GM19438 (cell line): Measurements from ENCODE around the gene WDR5B.

Experiments used
- ATAC-seq: cut with Tn5 transposase; IDR thresholded peaks from one replicate; pipeline ENCODE4 v1.9.1; 2021; ENCODE audit warnings: low read depth; ENCODE audit not compliant: unreplicated experiment

WDR5B gene

GRCh38 chr3:122410111-122410510, 5.8 kb downstream of the WDR5B start:
- ATAC-seq: no peak

GRCh38 chr3:122409446-122409845, 6.4 kb downstream of the WDR5B start:
- no peak for ATAC-seq

- ATAC-seq: no peak
Observed at GRCh38 chr3:122407946-122408345, 7.9 kb downstream of the WDR5B start.

GRCh38 chr3:122406198-122406597, 9.7 kb downstream of the WDR5B start:
- ATAC-seq: no peak

- no peak for ATAC-seq
Observed at GRCh38 chr3:122405015-122405414, 10.8 kb downstream of the WDR5B start.

- no peak for ATAC-seq
Observed at GRCh38 chr3:122403489-122403888, 12.4 kb downstream of the WDR5B start.

- no peak for ATAC-seq
Observed at GRCh38 chr3:122398920-122399319, 16.9 kb downstream of the WDR5B start.

GRCh38 chr3:122397201-122397600, 18.7 kb downstream of the WDR5B start:
- no peak for ATAC-seq

- ATAC-seq: no peak
Observed at GRCh38 chr3:122396511-122396910, 19.4 kb downstream of the WDR5B start.

- ATAC-seq: no peak
Observed at GRCh38 chr3:122395582-122395981, 20.3 kb downstream of the WDR5B start.

- ATAC-seq: no peak
Observed at GRCh38 chr3:122394173-122394572, 21.7 kb downstream of the WDR5B start.

- no peak for ATAC-seq
Observed at GRCh38 chr3:122392868-122393844, 22.7 kb downstream of the WDR5B start.

GRCh38 chr3:122391681-122392446, 24.0 kb downstream of the WDR5B start:
- no peak for ATAC-seq

GRCh38 chr3:122390665-122391064, 25.2 kb downstream of the WDR5B start:
- no peak for ATAC-seq

- no peak for ATAC-seq
Observed at GRCh38 chr3:122389892-122390291, 26.0 kb downstream of the WDR5B start.

- no peak for ATAC-seq
Observed at GRCh38 chr3:122389197-122389596, 26.7 kb downstream of the WDR5B start.

- no peak for ATAC-seq
Observed at GRCh38 chr3:122387709-122388108, 28.2 kb downstream of the WDR5B start.

GRCh38 chr3:122383771-122384697, 31.8 kb downstream of the WDR5B start, which contains the start of gene FAM162A:
FAM162A (plus strand) TSS chr3:122384182; CDS start chr3:122384266, 84 bp downstream.
- peak; percentile 93 for ATAC-seq

GRCh38 chr3:122382888-122383666, 32.8 kb downstream of the WDR5B start, which contains the start of gene MIX23:
MIX23 (minus strand) TSS chr3:122383231; CDS start chr3:122383224, 7 bp downstream.
- peak; percentile 45 for ATAC-seq
